ENCODE data around the gene DST. TPM values are rescaled to one million over a fixed set of nuclear protein-coding genes. Genes with fewer than 3 reads are reported as not detected.

DST gene
- polyA plus RNA-seq, 1 of the 3 experiments (the other 2 are of a cell fraction): 64.3 TPM

GRCh38 chr6:56550301-56550700, 92.4 kb downstream of the DST start:
- POLR2A ChIA-PET: no interaction called here
- no peak overlapping the region; the same call in 1 of the 2 replicates for H3K9ac ChIP-seq
- H3K9me3 ChIP-seq: no peaks in the 10 kb centered on the region
- CTCF ChIA-PET: interaction anchor here (2.1 to 5.5 kb wide), 5 partner anchors 8 to 180 kb away, joined by 8 to 53 read pairs (median 22); no protein-coding TSS in a partner anchor
- 89% methylated on average over 1 of the region's 1 CpG for WGBS (ENCODE audit: low lambda C conversion rate)
- no peak overlapping the region for H2AFZ ChIP-seq (ENCODE audit: low read depth)
- H3K79me2 ChIP-seq (ENCODE audit: insufficient read depth): peaks cover 67% of the 10 kb centered on the region
- H3K9me2 ChIP-seq: no peaks in the 10 kb centered on the region
- peaks cover 22% of the 10 kb centered on the region in 2 experiments; a peak in 3 of 4 replicates for H3K4me1 ChIP-seq (ENCODE audit: control insufficient read depth in 1 of 2, insufficient read depth in 2 of 2, low read depth in 1 of 2, low read length in 1 of 2)
- DNase-seq: no peak
- TF ChIP-seq CTCF (IDR thresholded peaks at IDR 0.05) (no peak), TCF12 (IDR thresholded peaks at IDR 0.05) (no peak), TAF1 (IDR thresholded peaks at IDR 0.05; ENCODE audit: borderline replicate concordance, low read depth, low read length) (no peak), FOSL2 (IDR thresholded peaks at IDR 0.05; ENCODE audit: borderline replicate concordance, low read depth) (no peak), SIN3A (IDR thresholded peaks at IDR 0.05; ENCODE audit: borderline replicate concordance, low read depth, low read length) (no peak), RAD21 (IDR thresholded peaks at IDR 0.05; ENCODE audit: low read length) (no peak), EZH2phosphoT487 (IDR thresholded peaks at IDR 0.05; ENCODE audit: borderline replicate concordance, low read depth) (no peak), SMC3 (IDR thresholded peaks at IDR 0.05; ENCODE audit: low read depth, low read length) (no peak), TEAD4 (IDR thresholded peaks at IDR 0.05; ENCODE audit: borderline replicate concordance, insufficient read depth) (no peak)
- TF ChIP-seq, protein P1, sequence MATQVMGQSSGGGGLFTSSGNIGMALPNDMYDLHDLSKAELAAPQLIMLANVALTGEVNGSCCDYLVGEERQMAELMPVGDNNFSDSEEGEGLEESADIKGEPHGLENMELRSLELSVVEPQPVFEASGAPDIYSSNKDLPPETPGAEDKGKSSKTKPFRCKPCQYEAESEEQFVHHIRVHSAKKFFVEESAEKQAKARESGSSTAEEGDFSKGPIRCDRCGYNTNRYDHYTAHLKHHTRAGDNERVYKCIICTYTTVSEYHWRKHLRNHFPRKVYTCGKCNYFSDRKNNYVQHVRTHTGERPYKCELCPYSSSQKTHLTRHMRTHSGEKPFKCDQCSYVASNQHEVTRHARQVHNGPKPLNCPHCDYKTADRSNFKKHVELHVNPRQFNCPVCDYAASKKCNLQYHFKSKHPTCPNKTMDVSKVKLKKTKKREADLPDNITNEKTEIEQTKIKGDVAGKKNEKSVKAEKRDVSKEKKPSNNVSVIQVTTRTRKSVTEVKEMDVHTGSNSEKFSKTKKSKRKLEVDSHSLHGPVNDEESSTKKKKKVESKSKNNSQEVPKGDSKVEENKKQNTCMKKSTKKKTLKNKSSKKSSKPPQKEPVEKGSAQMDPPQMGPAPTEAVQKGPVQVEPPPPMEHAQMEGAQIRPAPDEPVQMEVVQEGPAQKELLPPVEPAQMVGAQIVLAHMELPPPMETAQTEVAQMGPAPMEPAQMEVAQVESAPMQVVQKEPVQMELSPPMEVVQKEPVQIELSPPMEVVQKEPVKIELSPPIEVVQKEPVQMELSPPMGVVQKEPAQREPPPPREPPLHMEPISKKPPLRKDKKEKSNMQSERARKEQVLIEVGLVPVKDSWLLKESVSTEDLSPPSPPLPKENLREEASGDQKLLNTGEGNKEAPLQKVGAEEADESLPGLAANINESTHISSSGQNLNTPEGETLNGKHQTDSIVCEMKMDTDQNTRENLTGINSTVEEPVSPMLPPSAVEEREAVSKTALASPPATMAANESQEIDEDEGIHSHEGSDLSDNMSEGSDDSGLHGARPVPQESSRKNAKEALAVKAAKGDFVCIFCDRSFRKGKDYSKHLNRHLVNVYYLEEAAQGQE (IDR thresholded peaks at IDR 0.05; ENCODE audit: low read depth, low read length): no peak
- TF ChIP-seq, protein P2, sequence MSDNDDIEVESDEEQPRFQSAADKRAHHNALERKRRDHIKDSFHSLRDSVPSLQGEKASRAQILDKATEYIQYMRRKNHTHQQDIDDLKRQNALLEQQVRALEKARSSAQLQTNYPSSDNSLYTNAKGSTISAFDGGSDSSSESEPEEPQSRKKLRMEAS (IDR thresholded peaks at IDR 0.05; ENCODE audit: low read depth): no peak
- TF ChIP-seq, protein P3, sequence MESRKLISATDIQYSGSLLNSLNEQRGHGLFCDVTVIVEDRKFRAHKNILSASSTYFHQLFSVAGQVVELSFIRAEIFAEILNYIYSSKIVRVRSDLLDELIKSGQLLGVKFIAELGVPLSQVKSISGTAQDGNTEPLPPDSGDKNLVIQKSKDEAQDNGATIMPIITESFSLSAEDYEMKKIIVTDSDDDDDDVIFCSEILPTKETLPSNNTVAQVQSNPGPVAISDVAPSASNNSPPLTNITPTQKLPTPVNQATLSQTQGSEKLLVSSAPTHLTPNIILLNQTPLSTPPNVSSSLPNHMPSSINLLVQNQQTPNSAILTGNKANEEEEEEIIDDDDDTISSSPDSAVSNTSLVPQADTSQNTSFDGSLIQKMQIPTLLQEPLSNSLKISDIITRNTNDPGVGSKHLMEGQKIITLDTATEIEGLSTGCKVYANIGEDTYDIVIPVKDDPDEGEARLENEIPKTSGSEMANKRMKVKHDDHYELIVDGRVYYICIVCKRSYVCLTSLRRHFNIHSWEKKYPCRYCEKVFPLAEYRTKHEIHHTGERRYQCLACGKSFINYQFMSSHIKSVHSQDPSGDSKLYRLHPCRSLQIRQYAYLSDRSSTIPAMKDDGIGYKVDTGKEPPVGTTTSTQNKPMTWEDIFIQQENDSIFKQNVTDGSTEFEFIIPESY (IDR thresholded peaks at IDR 0.05; ENCODE audit: borderline replicate concordance, low read depth): no peak
- H3K27ac ChIP-seq (ENCODE audit: low read depth in 2 of 2, low read length in 1 of 2): peak overlapping the region; percentile 33 to 34; a peak in 3 of 4 replicates
- no peak overlapping the region for H3K4me3 ChIP-seq (ENCODE audit: low read depth in 2 of 2, low read length in 1 of 2)
- H3K4me2 ChIP-seq: peak overlapping the region; percentile 23; the same call in 1 of the 2 replicates
- H3F3A ChIP-seq (replicated peaks; ENCODE audit: insufficient read depth): peaks cover 27% of the 10 kb centered on the region
- no peaks in the 10 kb centered on the region for H3K27me3 ChIP-seq (ENCODE audit: insufficient read depth)
- H4K20me1 ChIP-seq (ENCODE audit: insufficient read depth): peaks cover 22% of the 10 kb centered on the region; the same call in 1 of the 2 replicates
- peaks cover 32 to 51% of the 10 kb centered on the region in 2 experiments for H3K36me3 ChIP-seq (replicated peaks in 1 of 2; ENCODE audit: control insufficient read depth in 1 of 2, insufficient read depth in 2 of 2, low read length in 1 of 2)

Data from SK-N-SH (cell line).